Lung (tissue), 12 donors: ENCODE measurements around the gene HCAR2. TPM values are rescaled to one million over a fixed set of nuclear protein-coding genes. Genes with fewer than 3 reads are reported as not detected.
"Not testable (repeated sequence)": the region's sequence is repeated elsewhere in the genome, so short reads cannot be mapped to it uniquely, and the experiment has no call there.

Experiments used
- ATAC-seq: fragments of 200-7000 bp; cut with Tn5 transposase; one replicate; pipeline ENCODE4 v1.9.1; 2020; ENCODE audit warnings: moderate number of reproducible peaks; ENCODE audit not compliant: insufficient read depth, low FRiP score
- DNase-seq, 3 donors: peaks; one replicate each; pipeline ENCODE4 v3.0.0-alpha.2; 2013 to 2017
- H3K27ac ChIP-seq, 2 donors: one replicate each; pipeline ENCODE4 v1.5.1; 2013; ENCODE audit warnings: mild to moderate bottlenecking in 2 of 2, moderate library complexity in 2 of 2, control low read depth in 1 of 2, inconsistent platforms in 1 of 2, low read depth in 1 of 2, low read length in 1 of 2
- H3K27me3 ChIP-seq, 3 donors: one replicate each; pipeline ENCODE4 v1.5.1; 2013; ENCODE audit warnings: low read length in 2 of 3; ENCODE audit not compliant: control insufficient read depth in 3 of 3, insufficient read depth in 3 of 3
- H3K36me3 ChIP-seq, 4 donors: one replicate each; pipeline ENCODE4 v1.5.1; 2013; ENCODE audit warnings: low read length in 4 of 4, mild to moderate bottlenecking in 1 of 4, moderate library complexity in 1 of 4; ENCODE audit not compliant: control insufficient read depth in 4 of 4, insufficient read depth in 4 of 4
- H3K4me1 ChIP-seq, 5 donors: one replicate each; pipeline ENCODE4 v1.5.1; 2013; ENCODE audit warnings: low read length in 5 of 5, mild to moderate bottlenecking in 2 of 5, moderate library complexity in 1 of 5; ENCODE audit not compliant: control insufficient read depth in 5 of 5, insufficient read depth in 5 of 5
- H3K4me3 ChIP-seq: one replicate; pipeline ENCODE4 v1.5.1; 2013; ENCODE audit warnings: mild to moderate bottlenecking, control low read depth, moderate library complexity
- H3K9ac ChIP-seq, 2 donors: one replicate each; pipeline ENCODE4 v1.5.1; 2013; ENCODE audit warnings: low read length in 2 of 2, control low read depth in 1 of 2; ENCODE audit not compliant: insufficient read depth in 1 of 2
- H3K9me3 ChIP-seq, 4 donors: one replicate each; pipeline ENCODE4 v1.5.1; 2013; ENCODE audit warnings: low read length in 3 of 4, mild to moderate bottlenecking in 1 of 4, moderate library complexity in 1 of 4; ENCODE audit not compliant: control insufficient read depth in 4 of 4, insufficient read depth in 3 of 4
- WGBS, 2 donors: extraction: QIAGEN DNeasy Blood & Tissue Kit; methylation state at CpG; one replicate each; pipeline ENCODE4 v1.1.7; 2013; 5-methylcytosine and 5-hydroxymethylcytosine counted together
- polyA plus RNA-seq, 2 donors: library from polyadenylated mRNA; stranded (reverse); fragments of 200-250 nt; gene quantifications; one replicate each; pipeline ENCODE4 v1.2.1, GENCODE V29; 2013
- total RNA-seq, 2 donors: library from RNA; depleted of rRNA in 1 of 2; stranded (reverse); fragments of >200 nt in 1 of 2; gene quantifications; one replicate each; pipeline ENCODE4 v1.2.1, GENCODE V29; 2014 to 2021
- TF ChIP-seq, protein P1 (sequence below): IDR thresholded peaks from 2 replicates; pipeline ENCODE4 v1.5.1; 2012; ENCODE audit warnings: mild to moderate bottlenecking; ENCODE audit errors: control extremely low read depth, extremely low read depth
- donor health status: control.
- donor health status: control.
- donor health status: Bipolar disorder and iron deficiency.
- donor health status: healthy.
- donor health status: DM: yes; HTN: yes; CAD: no.

The HCAR2 gene
- total and polyA plus RNA-seq, 4 donors = 1.4 to 31.4 (median 6.5) TPM

DNA sequence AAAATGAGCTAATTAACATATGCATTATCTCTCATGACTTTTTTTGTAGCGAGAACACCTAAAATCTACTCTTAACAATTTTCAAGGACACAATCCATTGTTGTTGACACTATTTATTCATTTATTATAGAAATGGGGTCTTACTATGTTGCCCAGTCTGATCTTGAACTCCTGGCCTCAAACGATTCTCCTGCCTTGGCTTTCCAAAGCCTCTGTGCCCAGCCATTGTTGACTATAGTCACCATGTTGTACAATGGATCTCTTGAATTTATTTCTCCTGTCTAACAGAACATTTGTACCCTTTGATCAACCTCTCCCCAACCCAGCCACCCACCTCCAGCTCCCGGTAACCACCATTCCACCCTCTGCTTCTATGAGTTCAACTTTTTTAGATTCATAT is 41.2 kb downstream of the HCAR2 start:
- Histone ChIP-seq H3K4me1 (no peaks in the 10 kb centered on the region), H3K4me3 (no peak overlapping the region), H3K9me3 (no peaks in the 10 kb centered on the region), H3K27me3 (no peaks in the 10 kb centered on the region), H3K27ac (no peak overlapping the region), H3K9ac (no peak overlapping the region), H3K36me3 (no peaks in the 10 kb centered on the region)
- WGBS, 2 donors = 94 to 95% methylated on average over 3 of the region's 3 CpGs
- ATAC-seq (no peak), DNase-seq (no peak)
- TF ChIP-seq, protein P1, sequence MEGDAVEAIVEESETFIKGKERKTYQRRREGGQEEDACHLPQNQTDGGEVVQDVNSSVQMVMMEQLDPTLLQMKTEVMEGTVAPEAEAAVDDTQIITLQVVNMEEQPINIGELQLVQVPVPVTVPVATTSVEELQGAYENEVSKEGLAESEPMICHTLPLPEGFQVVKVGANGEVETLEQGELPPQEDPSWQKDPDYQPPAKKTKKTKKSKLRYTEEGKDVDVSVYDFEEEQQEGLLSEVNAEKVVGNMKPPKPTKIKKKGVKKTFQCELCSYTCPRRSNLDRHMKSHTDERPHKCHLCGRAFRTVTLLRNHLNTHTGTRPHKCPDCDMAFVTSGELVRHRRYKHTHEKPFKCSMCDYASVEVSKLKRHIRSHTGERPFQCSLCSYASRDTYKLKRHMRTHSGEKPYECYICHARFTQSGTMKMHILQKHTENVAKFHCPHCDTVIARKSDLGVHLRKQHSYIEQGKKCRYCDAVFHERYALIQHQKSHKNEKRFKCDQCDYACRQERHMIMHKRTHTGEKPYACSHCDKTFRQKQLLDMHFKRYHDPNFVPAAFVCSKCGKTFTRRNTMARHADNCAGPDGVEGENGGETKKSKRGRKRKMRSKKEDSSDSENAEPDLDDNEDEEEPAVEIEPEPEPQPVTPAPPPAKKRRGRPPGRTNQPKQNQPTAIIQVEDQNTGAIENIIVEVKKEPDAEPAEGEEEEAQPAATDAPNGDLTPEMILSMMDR = no peak

DNA sequence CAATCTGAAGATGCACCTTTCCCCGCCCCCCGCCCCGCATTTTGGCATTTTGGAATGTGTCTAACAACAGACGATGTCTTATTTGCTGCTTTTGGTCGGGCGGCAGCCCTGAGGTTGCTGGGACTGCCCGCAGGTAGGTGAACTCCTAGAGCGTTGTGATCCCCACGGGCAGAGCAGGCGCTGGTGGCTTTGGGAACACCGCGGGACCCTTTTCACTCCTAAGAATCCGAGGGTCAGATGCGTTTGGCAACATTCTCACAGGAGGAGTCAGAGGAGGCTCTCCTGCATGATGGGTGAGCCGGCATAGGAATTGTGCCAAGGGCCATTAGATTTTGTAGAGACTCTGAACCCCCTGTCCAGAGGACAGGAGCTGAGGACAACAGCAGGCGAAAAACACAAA is 41.9 kb downstream of the HCAR2 start:
- no peak overlapping the region for H3K27ac ChIP-seq
- DNase-seq (no peak), ATAC-seq (no peak)
- H3K27me3 ChIP-seq = no peaks in the 10 kb centered on the region
- no peaks in the 10 kb centered on the region for H3K4me1 ChIP-seq
- H3K4me3 ChIP-seq = no peak overlapping the region
- WGBS, 2 donors = 84% methylated on average over 16 of the region's 16 CpGs
- TF ChIP-seq, protein P1 = no peak
- H3K36me3 ChIP-seq = no peaks in the 10 kb centered on the region
- H3K9me3 ChIP-seq = no peaks in the 10 kb centered on the region
- no peak overlapping the region for H3K9ac ChIP-seq

DNA sequence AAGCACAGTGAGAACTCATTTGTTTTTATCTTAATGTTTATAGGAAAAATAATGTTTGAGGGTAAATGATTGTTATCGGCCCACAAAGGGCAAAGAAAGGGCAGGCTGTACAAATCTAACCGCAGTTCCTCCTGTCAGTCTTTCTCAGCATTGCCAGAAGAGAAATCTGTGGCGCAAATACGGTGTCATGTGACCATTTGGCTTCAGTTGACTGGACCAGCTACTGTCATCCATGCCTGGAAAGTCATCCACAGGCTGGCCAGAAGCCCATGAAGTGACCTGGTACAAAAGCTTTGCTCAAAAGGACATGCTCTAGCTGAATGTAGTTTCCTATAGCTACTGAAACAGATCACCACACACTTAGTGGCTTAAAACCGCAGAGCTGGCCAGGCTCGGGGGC is 43.6 kb downstream of the HCAR2 start:
- H3K4me1 ChIP-seq = no peaks in the 10 kb centered on the region
- no peak overlapping the region for H3K4me3 ChIP-seq
- H3K36me3 ChIP-seq = no peaks in the 10 kb centered on the region
- H3K9ac ChIP-seq = no peak overlapping the region
- DNase-seq = peak in 1 of 3 donors; percentile 15
- no peaks in the 10 kb centered on the region for H3K9me3 ChIP-seq
- H3K27ac ChIP-seq = no peak overlapping the region
- WGBS, 2 donors = 59 to 64% methylated on average over 6 of the region's 6 CpGs
- H3K27me3 ChIP-seq = no peaks in the 10 kb centered on the region
- TF ChIP-seq, protein P1 = no peak
- peak; percentile 19 for ATAC-seq

DNA sequence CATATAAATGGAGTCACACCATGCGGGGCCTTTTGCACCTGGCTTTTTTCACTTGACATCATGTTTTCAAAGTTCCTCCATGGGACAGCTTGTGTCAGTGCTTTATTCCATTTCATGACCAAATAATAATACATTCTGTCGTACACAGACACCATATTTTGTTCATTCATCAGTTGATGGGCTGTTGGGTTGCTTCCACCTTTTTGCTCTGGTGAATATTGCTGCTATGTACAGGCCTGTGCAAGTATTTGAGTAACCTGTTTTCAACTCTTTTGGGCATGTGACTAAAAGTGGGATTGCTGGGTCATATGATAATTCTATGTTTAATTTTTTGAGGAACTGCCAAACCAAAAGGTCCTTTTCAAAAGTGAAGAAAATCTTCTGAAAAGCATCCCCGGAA is 46.9 kb downstream of the HCAR2 start:
- H3K4me3 ChIP-seq = no peak overlapping the region
- ATAC-seq = no peak
- H3K4me1 ChIP-seq = no peaks in the 10 kb centered on the region
- H3K27ac ChIP-seq = no peak overlapping the region
- no peaks in the 10 kb centered on the region for H3K9me3 ChIP-seq
- TF ChIP-seq, protein P1 = no peak
- DNase-seq = no peak
- H3K9ac ChIP-seq = no peak overlapping the region
- no peaks in the 10 kb centered on the region for H3K36me3 ChIP-seq
- no peaks in the 10 kb centered on the region for H3K27me3 ChIP-seq
- 86 to 91% methylated on average over 3 of the region's 3 CpGs for WGBS, 2 donors

DNA sequence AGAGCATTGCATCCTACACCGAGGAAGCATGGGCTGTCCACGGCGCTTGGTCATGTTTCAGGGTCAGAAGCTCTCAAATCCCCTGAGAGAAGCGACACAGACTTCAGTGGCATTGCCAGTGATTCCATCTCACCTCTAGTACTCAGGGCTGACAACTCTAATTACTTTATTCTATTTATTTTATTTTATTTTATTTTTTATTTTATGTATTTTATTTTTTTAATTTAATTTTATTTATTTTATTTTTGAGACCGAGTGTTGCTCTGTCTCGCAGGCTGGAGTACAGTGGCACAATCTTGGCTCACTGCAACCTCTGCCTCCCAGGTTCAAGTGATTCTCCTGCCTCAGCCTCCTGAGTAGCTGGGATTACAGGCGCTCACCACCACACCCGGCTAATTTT is 49.9 kb downstream of the HCAR2 start:
- not testable (repeated sequence) for H3K4me3 ChIP-seq, H3K27me3 ChIP-seq, H3K9ac ChIP-seq, H3K36me3 ChIP-seq, H3K4me1 ChIP-seq, ATAC-seq, DNase-seq, H3K9me3 ChIP-seq, H3K27ac ChIP-seq
- WGBS, 2 donors = 95% methylated on average over 8 of the region's 8 CpGs
